Mesenteric fat pad (tissue), 1 donor: ENCODE results near the gene OLFM1. TPM values are rescaled to one million over a fixed set of nuclear protein-coding genes. Genes with fewer than 3 reads are reported as not detected.

Source experiments
- DNase-seq: peaks from one replicate; pipeline ENCODE4 v3.0.0-alpha.2; 2020; ENCODE audit warnings: low spot score
- total RNA-seq: library from RNA; stranded (reverse); fragmentation: NEBNext Ultra II Directional; extraction: Animal tissue kit (Norgen Biotek cat#: 25700); gene quantifications from one replicate; pipeline ENCODE4 v1.2.1, GENCODE V29; 2021
- donor health status: DM: yes; HTN: yes; CAD: no.

Gene OLFM1
- total RNA-seq, 1 donor from 2014 or later = 22.6 TPM

GRCh38 chr9:135129137-135129695 is 41.7 kb downstream of the OLFM1 start:
- DNase-seq = no peak

GRCh38 chr9:135130207-135130976 is 42.9 kb downstream of the OLFM1 start:
- DNase-seq = no peak

- no peak for DNase-seq
Measured at GRCh38 chr9:135131488-135131887, 44.0 kb downstream of the OLFM1 start.

DNA sequence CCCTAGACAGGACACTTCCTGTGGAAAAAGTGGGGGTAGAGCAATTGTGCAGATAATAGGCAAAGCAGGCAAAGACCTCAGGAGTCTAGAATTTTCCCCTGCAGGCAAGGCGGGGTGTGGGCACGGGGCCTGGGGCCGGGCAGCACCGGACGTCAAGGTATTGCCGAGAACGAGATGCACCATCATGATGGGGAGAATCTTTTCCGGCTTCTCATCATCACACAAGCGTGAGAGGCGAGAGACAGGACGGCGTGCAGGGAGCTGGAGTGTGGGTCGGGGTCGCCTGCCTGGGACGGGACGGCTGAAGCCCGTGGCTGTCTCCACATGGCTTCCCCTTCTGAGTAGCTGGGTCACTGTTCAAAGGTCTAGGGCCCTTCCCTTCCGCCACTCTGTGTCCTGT is 44.5 kb downstream of the OLFM1 start:
- no peak for DNase-seq

DNA sequence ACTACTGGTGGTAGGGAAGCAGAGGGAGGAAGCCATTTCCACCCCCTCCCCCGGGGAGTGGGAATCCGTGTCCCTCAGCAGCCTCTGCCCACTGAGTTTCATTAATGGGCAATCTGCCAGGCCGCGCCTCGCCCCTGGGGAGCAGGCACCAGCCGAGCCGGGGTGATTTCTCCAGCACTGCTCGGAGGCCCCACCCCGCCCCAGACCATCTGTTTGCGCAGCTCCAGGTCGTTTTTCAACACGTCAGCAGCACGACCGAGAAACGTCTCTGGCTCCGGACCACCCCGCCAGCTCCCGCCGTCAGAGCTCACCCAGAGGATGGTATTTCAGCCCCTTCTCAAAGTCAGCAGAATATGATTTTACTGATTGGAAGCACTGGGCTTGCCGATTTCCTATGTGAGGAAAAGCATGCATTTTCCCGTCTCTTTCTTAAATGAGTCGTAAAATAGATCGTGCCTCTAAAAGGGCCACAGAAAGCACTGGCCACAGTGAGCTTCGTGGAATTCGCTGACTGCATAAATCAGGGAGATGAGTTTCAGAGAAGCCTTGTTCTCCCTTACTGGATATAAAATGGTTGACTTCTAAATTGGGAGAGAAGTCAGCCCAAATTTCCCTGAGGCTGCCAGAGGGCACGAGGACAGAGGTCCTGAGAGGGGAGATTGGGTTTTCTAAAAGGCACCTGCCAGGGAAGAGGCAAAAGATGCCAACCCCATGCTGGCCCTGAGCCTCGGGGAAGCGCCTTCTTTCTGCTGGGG is 47.0 kb downstream of the OLFM1 start:
- DNase-seq = no peak

DNA sequence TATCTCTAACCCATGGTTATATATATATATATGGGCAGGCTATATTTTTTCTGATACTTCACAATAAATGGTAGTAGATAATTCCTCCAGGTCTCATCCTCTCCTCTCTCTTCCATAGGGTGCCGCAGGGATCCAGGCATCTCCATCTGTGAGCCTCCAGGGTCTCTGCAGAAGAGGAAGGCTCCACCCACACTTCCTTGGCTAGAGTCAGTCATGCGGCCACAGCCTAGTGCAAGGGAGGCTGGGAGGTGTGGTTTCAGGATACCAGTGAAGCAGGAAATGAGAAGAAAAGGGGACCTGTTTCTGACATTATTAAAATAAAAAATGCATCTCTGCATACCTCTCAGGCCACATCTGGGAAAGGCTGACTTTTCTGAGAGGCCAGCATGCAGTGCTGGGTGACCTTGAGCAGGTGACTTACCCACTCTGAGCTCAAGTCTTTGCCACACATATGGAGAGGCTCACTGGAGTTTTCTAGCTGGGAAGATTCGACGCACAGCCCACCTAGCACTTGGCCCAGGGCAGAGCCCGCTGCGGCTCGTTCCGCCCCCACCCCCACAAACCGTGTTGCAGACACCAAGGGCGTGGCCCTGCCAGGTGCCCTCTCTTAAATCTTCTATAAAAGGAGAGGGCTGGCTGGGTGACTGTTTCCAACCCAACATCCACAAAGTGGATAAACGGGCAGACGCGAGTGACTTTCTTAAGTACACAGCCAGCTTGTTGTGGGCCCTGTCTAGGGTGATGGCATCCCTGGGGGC is 47.9 kb downstream of the OLFM1 start:
- DNase-seq = no peak

- DNase-seq = no peak
Measured at GRCh38 chr9:135135929-135136315, 48.5 kb downstream of the OLFM1 start.

DNA sequence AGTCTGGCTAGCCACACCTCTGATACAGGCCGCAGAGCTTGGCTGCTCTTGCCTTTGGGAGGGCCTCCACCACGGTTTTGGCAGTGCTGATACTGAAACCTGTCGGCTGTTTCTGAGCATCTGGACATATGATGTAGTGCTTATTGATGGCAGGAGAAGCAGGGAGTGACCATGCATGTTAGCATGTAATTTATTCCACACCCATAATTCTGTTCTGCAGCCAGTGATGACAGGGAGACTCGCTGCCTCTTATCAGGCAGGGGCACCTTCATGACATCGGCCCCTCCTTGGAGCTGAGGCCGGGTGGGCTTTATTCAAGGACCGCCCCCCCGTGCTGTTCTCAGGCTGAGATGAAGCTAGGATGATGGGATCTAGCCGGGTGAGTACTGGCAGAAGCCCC is 49.0 kb downstream of the OLFM1 start:
- no peak for DNase-seq

DNA sequence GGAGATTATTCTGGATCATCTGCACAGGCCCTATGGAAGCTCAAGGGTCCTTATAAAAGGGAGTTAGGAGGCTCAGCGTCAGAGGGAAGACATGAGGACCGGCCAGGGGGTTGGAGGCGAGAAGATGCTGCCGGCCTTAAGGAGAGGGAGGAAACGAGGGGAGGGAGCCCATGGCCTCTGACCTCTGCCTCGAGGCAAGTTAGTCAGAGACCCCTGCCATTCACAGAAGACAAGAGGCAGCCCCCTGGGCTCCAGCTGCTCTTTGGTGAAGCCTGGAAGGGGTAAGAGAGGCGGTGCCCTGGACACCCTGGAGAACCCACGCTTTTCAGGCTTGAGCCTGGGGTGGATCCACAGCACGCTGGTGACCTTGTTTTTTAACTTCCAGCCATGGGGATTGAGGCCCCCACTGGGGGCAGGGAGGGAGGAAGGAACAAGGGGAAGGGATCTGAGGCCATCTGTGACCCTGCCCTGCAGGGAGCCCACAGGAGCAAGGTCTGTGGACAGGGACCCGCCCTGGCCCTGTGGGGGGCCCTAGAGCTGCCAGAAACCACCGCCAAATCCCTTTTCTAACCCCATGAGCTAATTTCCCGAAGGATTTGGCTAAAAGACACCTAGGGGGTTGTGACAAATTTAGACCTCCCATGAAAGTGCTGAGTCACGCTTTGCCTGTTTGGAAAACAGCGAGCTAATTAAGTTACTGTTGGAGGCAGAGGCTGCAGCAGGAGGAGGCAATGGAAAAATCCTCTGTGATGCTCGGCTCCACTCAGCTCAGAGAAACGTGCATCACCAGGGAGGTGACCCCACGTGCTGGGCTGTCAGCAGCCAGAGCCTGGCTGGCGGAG is 49.7 kb downstream of the OLFM1 start:
- no peak for DNase-seq

GRCh38 chr9:135138078-135138855 is 50.8 kb downstream of the OLFM1 start:
- DNase-seq = no peak

- no peak for DNase-seq
Measured at GRCh38 chr9:135139366-135139959, 52.0 kb downstream of the OLFM1 start.

DNA sequence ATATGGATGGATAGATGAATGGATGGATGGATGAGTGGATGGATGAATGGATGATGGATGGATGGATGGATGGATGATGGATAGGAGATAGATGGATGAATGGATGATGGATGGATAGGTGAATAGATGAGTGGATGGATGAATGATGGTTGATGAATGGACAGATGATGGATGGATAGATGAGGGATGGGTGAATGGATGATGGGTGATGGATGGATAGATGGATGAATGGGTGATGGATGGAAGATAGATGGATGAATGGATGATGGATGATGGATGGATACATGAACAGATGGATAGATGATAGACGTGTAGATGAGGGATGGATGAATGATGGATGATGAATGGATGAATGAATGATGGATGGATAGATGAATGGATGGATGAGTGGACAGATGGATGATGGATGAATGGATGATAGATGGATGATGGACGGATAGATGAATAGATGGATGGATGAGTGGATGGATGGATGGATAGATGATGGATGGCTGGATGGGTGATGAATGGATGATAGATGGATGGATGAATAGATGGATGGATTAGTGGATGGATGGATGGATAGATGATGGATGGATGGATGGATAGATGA is 53.8 kb downstream of the OLFM1 start:
- no peak for DNase-seq

- DNase-seq = no peak
Measured at GRCh38 chr9:135144581-135145170, 57.2 kb downstream of the OLFM1 start.

GRCh38 chr9:135145312-135145711 is 57.8 kb downstream of the OLFM1 start:
- DNase-seq = no peak

GRCh38 chr9:135146241-135146640 is 58.8 kb downstream of the OLFM1 start:
- DNase-seq = no peak

- no peak for DNase-seq
Measured at GRCh38 chr9:135146766-135147473, 59.5 kb downstream of the OLFM1 start.

DNA sequence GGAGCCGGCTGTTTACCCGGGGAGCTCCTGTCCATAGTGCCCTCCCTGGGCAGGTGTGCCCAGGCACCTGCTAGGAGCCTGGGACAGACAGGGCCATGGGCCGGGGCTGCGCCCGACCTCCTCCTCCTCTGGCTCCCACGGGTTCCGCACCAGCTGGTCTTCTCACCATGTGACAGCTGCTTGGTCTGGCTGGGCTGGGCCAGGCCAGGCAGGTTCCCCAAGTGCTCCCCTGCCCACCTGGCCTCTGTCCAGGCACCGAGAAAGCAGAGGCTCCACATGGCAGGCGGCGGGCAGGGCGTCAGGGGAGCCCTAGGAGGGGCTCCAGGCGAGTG is 60.0 kb downstream of the OLFM1 start:
- DNase-seq = no peak

GRCh38 chr9:135147938-135148337 is 60.5 kb downstream of the OLFM1 start:
- DNase-seq = no peak
